HepG2 (cell line): ENCODE measurements around the gene PPOX. TPM values are rescaled to one million over a fixed set of nuclear protein-coding genes. Genes with fewer than 3 reads are reported as not detected.

ENCODE experiments used
- ARID2 ChIP-seq: sonication (generic); formaldehyde crosslinking; IDR thresholded peaks from 2 replicates; pipeline ENCODE4 v1.8.1; 2022; ENCODE audit warnings: mild to moderate bottlenecking, missing genetic modification reagents, borderline replicate concordance
- HNRNPL ChIP-seq: fragments of 200-400 bp; formaldehyde crosslinking; IDR thresholded peaks from 2 replicates; pipeline ENCODE4 v1.6.1; 2017; ENCODE audit warnings: mild to moderate bottlenecking, low read depth, low read length
- HNRNPLL ChIP-seq: fragments of 200-400 bp; formaldehyde crosslinking; IDR thresholded peaks from 2 replicates; pipeline ENCODE4 v1.6.1; 2017; ENCODE audit warnings: mild to moderate bottlenecking, low read depth, low read length; ENCODE audit not compliant: poor library complexity, severe bottlenecking
- MTA1 ChIP-seq: sonication (generic); formaldehyde crosslinking; IDR thresholded peaks from 2 replicates; pipeline ENCODE4 v1.4.0; 2020; ENCODE audit warnings: missing genetic modification reagents, mild to moderate bottlenecking, borderline replicate concordance
- NFIC ChIP-seq: IDR thresholded peaks from 2 replicates; pipeline ENCODE4 v1.6.1; 2012; ENCODE audit warnings: mild to moderate bottlenecking, low read length, inconsistent platforms
- PAWR ChIP-seq: sonication (generic); formaldehyde crosslinking; IDR thresholded peaks from 2 replicates; pipeline ENCODE4 v1.4.0; 2020; ENCODE audit warnings: missing genetic modification reagents, mild to moderate bottlenecking, borderline replicate concordance
- RAD21 ChIP-seq: fragments of 450-650 bp; formaldehyde crosslinking; IDR thresholded peaks from 2 replicates; pipeline ENCODE4 v1.5.0; 2020; ENCODE audit warnings: mild to moderate bottlenecking
- SOX6 ChIP-seq, 2 experiments: fragments of 450-650 bp in 1 of 2; sonication (generic) in 1 of 2; formaldehyde crosslinking in 1 of 2; IDR thresholded peaks; 2 replicates each; pipeline versions ENCODE4 v1.4.0 to v1.6.1; 2017 to 2020; ENCODE audit warnings: antibody characterized with exemption in 1 of 2, mild to moderate bottlenecking in 1 of 2, missing genetic modification reagents in 1 of 2
- SP2 ChIP-seq: sonication (generic); formaldehyde crosslinking; IDR thresholded peaks from 2 replicates; pipeline ENCODE4 v1.5.1; 2020; ENCODE audit warnings: mild to moderate bottlenecking, missing genetic modification reagents
- STAG1 ChIP-seq: sonication (generic); formaldehyde crosslinking; IDR thresholded peaks from 2 replicates; pipeline ENCODE4 v1.4.0; 2020; ENCODE audit warnings: missing genetic modification reagents
- ZMYM3 ChIP-seq: sonication (generic); formaldehyde crosslinking; IDR thresholded peaks from 2 replicates; pipeline ENCODE4 v1.5.1; 2020; ENCODE audit warnings: mild to moderate bottlenecking, missing genetic modification reagents
- ZNF235 ChIP-seq: sonication (generic); formaldehyde crosslinking; IDR thresholded peaks from 2 replicates; pipeline ENCODE4 v1.8.1; 2023; ENCODE audit warnings: mild to moderate bottlenecking, missing genetic modification reagents, borderline replicate concordance
- ZNF83 ChIP-seq: sonication (generic); formaldehyde crosslinking; IDR thresholded peaks from 2 replicates; pipeline ENCODE4 v1.4.0; 2020; ENCODE audit warnings: missing genetic modification reagents, mild to moderate bottlenecking, borderline replicate concordance
- ZSCAN12 ChIP-seq: sonication (generic); formaldehyde crosslinking; IDR thresholded peaks from 2 replicates; pipeline ENCODE4 v1.9.0; 2021; ENCODE audit warnings: mild to moderate bottlenecking, missing genetic modification reagents
- ZSCAN21 ChIP-seq: sonication (generic); formaldehyde crosslinking; IDR thresholded peaks from 2 replicates; pipeline ENCODE4 v1.8.0; 2022; ENCODE audit warnings: mild to moderate bottlenecking, missing genetic modification reagents, moderate library complexity, borderline replicate concordance
- polyA plus RNA-seq, 8 experiments: library from polyadenylated mRNA; depleted of rRNA in 3 of 8; stranded (reverse) in 7 of 8; unstranded in 1 of 8; fragments of >200 nt; fragmentation: Illumina TruSeq in 4 of 8; extraction: Trizol in 4 of 8; gene quantifications; 2 replicates each; pipeline versions ENCODE4 v1.2.1 to v1.2.3, GENCODE V29; 2011 to 2016; ENCODE audit warnings: low read depth in 4 of 8, missing spikeins in 1 of 8, mixed read lengths in 1 of 8; ENCODE audit not compliant: insufficient read depth in 1 of 8
- total RNA-seq, 5 experiments: library from RNA; depleted of rRNA; stranded (reverse); fragments of >200 nt; fragmentation: Illumina TruSeq; extraction: Trizol; gene quantifications; 2 replicates each; pipeline ENCODE4 v1.2.3, GENCODE V29; 2016; ENCODE audit warnings: low read depth in 1 of 5
- TF ChIP-seq, protein P1 (sequence below): sonication (generic); formaldehyde crosslinking; IDR thresholded peaks from 2 replicates; pipeline ENCODE4 v1.4.0; 2020; ENCODE audit warnings: missing genetic modification reagents, mild to moderate bottlenecking, borderline replicate concordance
- TF ChIP-seq, protein P2 (sequence below): sonication (generic); formaldehyde crosslinking; IDR thresholded peaks from 2 replicates; pipeline ENCODE4 v1.5.1; 2020; ENCODE audit warnings: missing genetic modification reagents, mild to moderate bottlenecking, borderline replicate concordance
- TF ChIP-seq, protein P3 (sequence below): sonication (generic); formaldehyde crosslinking; IDR thresholded peaks from 2 replicates; pipeline ENCODE4 v1.8.1; 2023; ENCODE audit warnings: mild to moderate bottlenecking, inconsistent platforms, moderate library complexity, missing genetic modification reagents, borderline replicate concordance
- TF ChIP-seq, protein P4 (sequence below): sonication (generic); formaldehyde crosslinking; IDR thresholded peaks from 2 replicates; pipeline ENCODE4 v1.4.0; 2020; ENCODE audit warnings: missing genetic modification reagents
- TF ChIP-seq, protein P5 (sequence below): sonication (generic); formaldehyde crosslinking; IDR thresholded peaks from 2 replicates; pipeline ENCODE4 v1.5.1; 2020; ENCODE audit warnings: mild to moderate bottlenecking, missing genetic modification reagents, moderate library complexity
- TF ChIP-seq, protein P6 (sequence below): sonication (generic); formaldehyde crosslinking; IDR thresholded peaks from 2 replicates; pipeline ENCODE4 v1.4.0; 2020; ENCODE audit warnings: mild to moderate bottlenecking, missing genetic modification reagents

PPOX gene
- total and polyA plus RNA-seq, 2 of the 13 experiments (the other 11 are each of a cell fraction or from before 2014, with no cell fraction given), result 15.5 to 27.7 TPM

DNA sequence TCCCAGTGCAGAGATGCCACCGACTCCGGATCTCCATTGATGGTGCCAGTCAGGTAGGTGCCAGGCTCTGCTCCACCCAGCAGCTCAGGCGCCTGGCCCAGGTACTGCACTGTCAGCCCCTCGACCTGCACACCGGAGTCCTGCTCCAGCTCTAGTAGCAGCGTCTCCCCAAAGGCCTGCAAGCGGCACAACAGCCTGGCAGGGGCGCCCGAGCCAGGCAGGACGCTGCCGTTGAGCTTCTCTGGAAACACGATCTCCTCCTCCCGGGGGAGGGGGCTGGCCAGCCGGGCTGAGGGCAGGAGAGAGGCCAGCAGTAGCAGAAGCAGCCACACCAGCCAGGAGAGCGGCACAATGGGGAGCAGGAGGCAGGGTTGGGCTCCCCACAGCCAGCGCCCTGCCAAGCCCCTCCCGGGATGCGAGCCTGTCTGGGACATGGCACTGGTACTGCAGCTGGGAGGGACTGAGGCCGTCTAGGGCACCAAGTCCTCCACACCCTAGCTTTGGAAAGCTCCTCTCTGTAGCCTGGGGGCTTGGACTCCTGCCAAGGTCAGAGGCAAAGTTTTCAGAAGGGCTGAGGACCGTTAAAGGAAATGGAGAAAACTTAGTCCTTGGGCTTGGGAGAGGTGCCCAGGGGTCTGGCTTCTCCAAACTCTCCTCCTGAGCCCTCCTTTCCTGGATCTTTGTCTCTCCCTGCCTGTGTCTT lies 32.1 kb downstream of the PPOX start (continued):
- peak; percentile 23 for TF ChIP-seq HNRNPLL
- TF ChIP-seq ZSCAN21, result 0 out of 2 replicates have a peak, but pooled peaks have one; percentile 50
- TF ChIP-seq ARID2, result peak; percentile 77; the same call in 1 of the 2 replicates
- TF ChIP-seq, protein P1, sequence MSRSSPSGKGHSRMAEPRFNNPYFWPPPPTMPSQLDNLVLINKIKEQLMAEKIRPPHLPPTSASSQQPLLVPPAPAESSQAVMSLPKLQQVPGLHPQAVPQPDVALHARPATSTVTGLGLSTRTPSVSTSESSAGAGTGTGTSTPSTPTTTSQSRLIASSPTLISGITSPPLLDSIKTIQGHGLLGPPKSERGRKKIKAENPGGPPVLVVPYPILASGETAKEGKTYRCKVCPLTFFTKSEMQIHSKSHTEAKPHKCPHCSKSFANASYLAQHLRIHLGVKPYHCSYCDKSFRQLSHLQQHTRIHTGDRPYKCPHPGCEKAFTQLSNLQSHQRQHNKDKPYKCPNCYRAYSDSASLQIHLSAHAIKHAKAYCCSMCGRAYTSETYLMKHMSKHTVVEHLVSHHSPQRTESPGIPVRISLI, result no peak
- TF ChIP-seq ZSCAN12 (CRISPR knock-in tag), result no peak
- TF ChIP-seq MTA1 (CRISPR knock-in tag), result peak; percentile 59; the same call in 1 of the 2 replicates
- TF ChIP-seq ZMYM3 (CRISPR knock-in tag), result no peak
- TF ChIP-seq STAG1 (CRISPR knock-in tag), result peak; percentile 39
- peak; percentile 48; the same call in 1 of the 2 replicates for TF ChIP-seq RAD21 (CRISPR knock-in tag)
- no peak for TF ChIP-seq PAWR (CRISPR knock-in tag)
- TF ChIP-seq SOX6 (IDR thresholded peaks at IDR 0.05), result no peak
- TF ChIP-seq SOX6 (CRISPR knock-in tag; IDR thresholded peaks at IDR 0.05), result peak; percentile 20; the same call in 1 of the 2 replicates
- TF ChIP-seq, protein P2, sequence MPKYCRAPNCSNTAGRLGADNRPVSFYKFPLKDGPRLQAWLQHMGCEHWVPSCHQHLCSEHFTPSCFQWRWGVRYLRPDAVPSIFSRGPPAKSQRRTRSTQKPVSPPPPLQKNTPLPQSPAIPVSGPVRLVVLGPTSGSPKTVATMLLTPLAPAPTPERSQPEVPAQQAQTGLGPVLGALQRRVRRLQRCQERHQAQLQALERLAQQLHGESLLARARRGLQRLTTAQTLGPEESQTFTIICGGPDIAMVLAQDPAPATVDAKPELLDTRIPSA (CRISPR knock-in tag), result 0 out of 2 replicates have a peak, but pooled peaks have one; percentile 35
- TF ChIP-seq ZNF235, result 0 out of 2 replicates have a peak, but pooled peaks have one; percentile 55
- TF ChIP-seq, protein P3, sequence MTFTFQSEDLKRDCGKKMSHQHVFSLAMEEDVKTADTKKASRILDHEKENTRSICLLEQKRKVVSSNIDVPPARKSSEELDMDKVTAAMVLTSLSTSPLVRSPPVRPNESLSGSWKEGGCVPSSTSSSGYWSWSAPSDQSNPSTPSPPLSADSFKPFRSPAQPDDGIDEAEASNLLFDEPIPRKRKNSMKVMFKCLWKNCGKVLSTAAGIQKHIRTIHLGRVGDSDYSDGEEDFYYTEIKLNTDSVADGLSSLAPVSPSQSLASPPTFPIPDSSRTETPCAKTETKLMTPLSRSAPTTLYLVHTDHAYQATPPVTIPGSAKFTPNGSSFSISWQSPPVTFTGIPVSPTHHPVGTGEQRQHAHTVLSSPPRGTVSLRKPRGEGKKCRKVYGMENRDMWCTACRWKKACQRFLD, result 0 out of 2 replicates have a peak, but pooled peaks have one; percentile 50
- TF ChIP-seq ZNF83, result no peak
- no peak for TF ChIP-seq NFIC
- TF ChIP-seq HNRNPL, result 0 out of 2 replicates have a peak, but pooled peaks have one; percentile 73
- TF ChIP-seq, protein P4, sequence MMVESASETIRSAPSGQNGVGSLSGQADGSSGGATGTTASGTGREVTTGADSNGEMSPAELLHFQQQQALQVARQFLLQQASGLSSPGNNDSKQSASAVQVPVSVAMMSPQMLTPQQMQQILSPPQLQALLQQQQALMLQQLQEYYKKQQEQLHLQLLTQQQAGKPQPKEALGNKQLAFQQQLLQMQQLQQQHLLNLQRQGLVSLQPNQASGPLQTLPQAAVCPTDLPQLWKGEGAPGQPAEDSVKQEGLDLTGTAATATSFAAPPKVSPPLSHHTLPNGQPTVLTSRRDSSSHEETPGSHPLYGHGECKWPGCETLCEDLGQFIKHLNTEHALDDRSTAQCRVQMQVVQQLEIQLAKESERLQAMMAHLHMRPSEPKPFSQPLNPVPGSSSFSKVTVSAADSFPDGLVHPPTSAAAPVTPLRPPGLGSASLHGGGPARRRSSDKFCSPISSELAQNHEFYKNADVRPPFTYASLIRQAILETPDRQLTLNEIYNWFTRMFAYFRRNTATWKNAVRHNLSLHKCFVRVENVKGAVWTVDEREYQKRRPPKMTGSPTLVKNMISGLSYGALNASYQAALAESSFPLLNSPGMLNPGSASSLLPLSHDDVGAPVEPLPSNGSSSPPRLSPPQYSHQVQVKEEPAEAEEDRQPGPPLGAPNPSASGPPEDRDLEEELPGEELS, result no peak; the same call in 1 of the 2 replicates
- TF ChIP-seq, protein P5, sequence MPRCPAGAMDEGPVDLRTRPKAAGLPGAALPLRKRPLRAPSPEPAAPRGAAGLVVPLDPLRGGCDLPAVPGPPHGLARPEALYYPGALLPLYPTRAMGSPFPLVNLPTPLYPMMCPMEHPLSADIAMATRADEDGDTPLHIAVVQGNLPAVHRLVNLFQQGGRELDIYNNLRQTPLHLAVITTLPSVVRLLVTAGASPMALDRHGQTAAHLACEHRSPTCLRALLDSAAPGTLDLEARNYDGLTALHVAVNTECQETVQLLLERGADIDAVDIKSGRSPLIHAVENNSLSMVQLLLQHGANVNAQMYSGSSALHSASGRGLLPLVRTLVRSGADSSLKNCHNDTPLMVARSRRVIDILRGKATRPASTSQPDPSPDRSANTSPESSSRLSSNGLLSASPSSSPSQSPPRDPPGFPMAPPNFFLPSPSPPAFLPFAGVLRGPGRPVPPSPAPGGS (CRISPR knock-in tag), result peak; percentile 73; the same call in 1 of the 2 replicates
- TF ChIP-seq, protein P6, sequence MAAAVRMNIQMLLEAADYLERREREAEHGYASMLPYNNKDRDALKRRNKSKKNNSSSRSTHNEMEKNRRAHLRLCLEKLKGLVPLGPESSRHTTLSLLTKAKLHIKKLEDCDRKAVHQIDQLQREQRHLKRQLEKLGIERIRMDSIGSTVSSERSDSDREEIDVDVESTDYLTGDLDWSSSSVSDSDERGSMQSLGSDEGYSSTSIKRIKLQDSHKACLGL (CRISPR knock-in tag), result peak; percentile 62; the same call in 1 of the 2 replicates
- TF ChIP-seq SP2 (CRISPR knock-in tag), result peak; percentile 33; the same call in 1 of the 2 replicates
